ENCODE measurements around the gene EBF3. TPM values are rescaled to one million over a fixed set of nuclear protein-coding genes. Genes with fewer than 3 reads are reported as not detected.

Gene EBF3
- total RNA-seq, 1 experiment from 2014 or later = not detected

- intact Hi-C loops (cut with micrococcal nuclease; ENCODE audit: unreplicated experiment) = no loop called here
Measured at GRCh38 chr10:129938460-129938859, 25.6 kb downstream of the EBF3 start.

GRCh38 chr10:129937351-129937751 lies 26.7 kb downstream of the EBF3 start:
- no TSS peak for BruUV-seq (replicated peaks)
- no peaks in the 10 kb centered on the region for H3K9me3 ChIP-seq (ENCODE audit: insufficient read depth, low read depth)
- no peak overlapping the region for H3K27ac ChIP-seq

More at GRCh38 chr10:129938460-129938859, 25.6 kb downstream of the EBF3 start:
- TF ChIP-seq EZH2 (IDR thresholded peaks at IDR 0.05; ENCODE audit: low read depth) (no peak), CTCF (conservative IDR thresholded peaks at IDR 0.05) (no peak)
- no peaks in the 10 kb centered on the region for H3K9me2 ChIP-seq (ENCODE audit: insufficient read depth)
- no peaks in the 10 kb centered on the region for H4K20me1 ChIP-seq (ENCODE audit: insufficient read depth)
- no peak for DNase-seq
- no peak overlapping the region for H3K27ac ChIP-seq
- no peaks in the 10 kb centered on the region for H3F3A ChIP-seq (ENCODE audit: insufficient read depth, low read depth)
- BruUV-seq (replicated peaks) = no TSS peak
- no peaks in the 10 kb centered on the region for H3K36me3 ChIP-seq (ENCODE audit: low read depth)
- no peak overlapping the region for H3K4me2 ChIP-seq
- ChIA-PET POLR2A (ENCODE audit: unreplicated experiment) (no interaction called here), CTCF (no interaction called here)
- H3K79me2 ChIP-seq (ENCODE audit: low read depth) = no peaks in the 10 kb centered on the region
- peaks cover 60% of the 10 kb centered on the region for H3K27me3 ChIP-seq (ENCODE audit: insufficient read depth, low read depth)
- H3K4me1 ChIP-seq (replicated peaks; ENCODE audit: insufficient read depth) = no peaks in the 10 kb centered on the region
- no peak overlapping the region for H3K4me3 ChIP-seq
- no peak overlapping the region for H2AFZ ChIP-seq
- no peaks in the 10 kb centered on the region for H3K9me3 ChIP-seq (ENCODE audit: insufficient read depth, low read depth)

GRCh38 chr10:129936923-129937300 lies 27.2 kb downstream of the EBF3 start:
- POLR2A ChIA-PET (ENCODE audit: unreplicated experiment) = no interaction called here
- no peak overlapping the region for H3K4me2 ChIP-seq
- H3K4me1 ChIP-seq (replicated peaks; ENCODE audit: insufficient read depth) = no peaks in the 10 kb centered on the region
- CTCF ChIA-PET = no interaction called here
- H3K27me3 ChIP-seq (ENCODE audit: insufficient read depth, low read depth) = peaks cover 65% of the 10 kb centered on the region
- H3K36me3 ChIP-seq (ENCODE audit: low read depth) = no peaks in the 10 kb centered on the region
- no peaks in the 10 kb centered on the region for H3K9me2 ChIP-seq (ENCODE audit: insufficient read depth)
- BruUV-seq (replicated peaks) = no TSS peak
- H3K4me3 ChIP-seq = no peak overlapping the region
- no peaks in the 10 kb centered on the region for H3F3A ChIP-seq (ENCODE audit: insufficient read depth, low read depth)
- TF ChIP-seq CTCF (conservative IDR thresholded peaks at IDR 0.05) = no peak
- no peak for TF ChIP-seq EZH2 (IDR thresholded peaks at IDR 0.05; ENCODE audit: low read depth)
- no peak overlapping the region for H2AFZ ChIP-seq
- no peaks in the 10 kb centered on the region for H3K79me2 ChIP-seq (ENCODE audit: low read depth)
- H3K9me3 ChIP-seq (ENCODE audit: insufficient read depth, low read depth) = no peaks in the 10 kb centered on the region
- H4K20me1 ChIP-seq (ENCODE audit: insufficient read depth) = no peaks in the 10 kb centered on the region
- DNase-seq = no peak
- no peak overlapping the region for H3K27ac ChIP-seq
- intact Hi-C loops (cut with micrococcal nuclease; ENCODE audit: unreplicated experiment) = no loop called here

More at GRCh38 chr10:129937351-129937751, 26.7 kb downstream of the EBF3 start:
- intact Hi-C loops (cut with micrococcal nuclease; ENCODE audit: unreplicated experiment) = no loop called here
- no peaks in the 10 kb centered on the region for H3K36me3 ChIP-seq (ENCODE audit: low read depth)
- no peak for TF ChIP-seq CTCF (conservative IDR thresholded peaks at IDR 0.05)
- no peak for TF ChIP-seq EZH2 (IDR thresholded peaks at IDR 0.05; ENCODE audit: low read depth)
- no peak overlapping the region for H3K4me2 ChIP-seq
- no peak for DNase-seq
- no peaks in the 10 kb centered on the region for H3K4me1 ChIP-seq (replicated peaks; ENCODE audit: insufficient read depth)
- no peaks in the 10 kb centered on the region for H3K79me2 ChIP-seq (ENCODE audit: low read depth)
- no peak overlapping the region for H2AFZ ChIP-seq
- no peaks in the 10 kb centered on the region for H3F3A ChIP-seq (ENCODE audit: insufficient read depth, low read depth)
- ChIA-PET CTCF (no interaction called here), POLR2A (ENCODE audit: unreplicated experiment) (no interaction called here)
- no peaks in the 10 kb centered on the region for H4K20me1 ChIP-seq (ENCODE audit: insufficient read depth)
- peaks cover 61% of the 10 kb centered on the region for H3K27me3 ChIP-seq (ENCODE audit: insufficient read depth, low read depth)
- no peak overlapping the region for H3K4me3 ChIP-seq
- H3K9me2 ChIP-seq (ENCODE audit: insufficient read depth) = no peaks in the 10 kb centered on the region

All from PC-9 (cell line).